Keratinocyte (primary cell): ENCODE measurements around the gene IL27RA. TPM values are rescaled to one million over a fixed set of nuclear protein-coding genes. Genes with fewer than 3 reads are reported as not detected.
"Not testable (repeated sequence)": the region's sequence is repeated elsewhere in the genome, so short reads cannot be mapped to it uniquely, and the experiment has no call there.

ENCODE experiments used
- DNase-seq: peaks from one replicate; pipeline ENCODE4 v3.0.0-alpha.2; 2011; ENCODE audit warnings: low read depth, missing footprints, low spot score
- FAIRE-seq: peaks from 2 replicates; lab custom pipeline; 2011; peaks lifted over from hg19 to GRCh38; lab: Jason Lieb, UNC
- H2AFZ ChIP-seq: 2 replicates; pipeline ENCODE4 v1.6.0; 2012; ENCODE audit warnings: low read length, control low read depth, inconsistent platforms; ENCODE audit not compliant: control insufficient read depth
- H3K27ac ChIP-seq: 2 replicates; pipeline ENCODE4 v1.5.1; 2011; ENCODE audit warnings: low read length; ENCODE audit not compliant: control insufficient read depth, insufficient read depth
- H3K27me3 ChIP-seq: 3 replicates; pipeline ENCODE4 v1.6.0; 2011; ENCODE audit warnings: low read length; ENCODE audit not compliant: control insufficient read depth, insufficient read depth; ENCODE audit errors: extremely low read depth
- H3K36me3 ChIP-seq, 2 experiments: 2 replicates in 1 of 2; 3 replicates in 1 of 2; pipeline ENCODE4 v1.5.1; 2011; ENCODE audit warnings: low read length in 2 of 2, mild to moderate bottlenecking in 1 of 2; ENCODE audit not compliant: control insufficient read depth in 2 of 2, insufficient read depth in 2 of 2; ENCODE audit errors: extremely low read depth in 1 of 2
- H3K4me1 ChIP-seq: 3 replicates; pipeline ENCODE4 v1.5.1; 2011; ENCODE audit warnings: low read length; ENCODE audit not compliant: control insufficient read depth, insufficient read depth; ENCODE audit errors: extremely low read depth
- H3K4me2 ChIP-seq: 3 replicates; pipeline ENCODE4 v1.6.0; 2011; ENCODE audit warnings: low read depth, low read length; ENCODE audit not compliant: control insufficient read depth, insufficient read depth; ENCODE audit errors: extremely low read depth
- H3K4me3 ChIP-seq, 3 experiments: fragments of 200-600 bp in 1 of 3; sonication (generic) in 1 of 3; 2 replicates in 2 of 3; 3 replicates in 1 of 3; pipeline ENCODE4 v1.5.1; 2011 to 2016; ENCODE audit warnings: low read length in 3 of 3, mild to moderate bottlenecking in 3 of 3, control low read depth in 2 of 3, inconsistent platforms in 1 of 3, low read depth in 1 of 3, mixed read lengths in 1 of 3, mixed run types in 1 of 3, moderate library complexity in 1 of 3; ENCODE audit not compliant: control insufficient read depth in 2 of 3, insufficient read depth in 2 of 3; ENCODE audit errors: extremely low read depth in 1 of 3
- H3K79me2 ChIP-seq: 2 replicates; pipeline ENCODE4 v1.6.0; 2012; ENCODE audit warnings: low read length; ENCODE audit not compliant: control insufficient read depth, insufficient read depth
- H3K9ac ChIP-seq: 3 replicates; pipeline ENCODE4 v1.6.0; 2011; ENCODE audit warnings: low read length; ENCODE audit not compliant: control insufficient read depth, insufficient read depth; ENCODE audit errors: extremely low read depth
- H3K9me1 ChIP-seq: 3 replicates; pipeline ENCODE4 v1.6.0; 2011; ENCODE audit warnings: low read length; ENCODE audit not compliant: control insufficient read depth, insufficient read depth; ENCODE audit errors: extremely low read depth
- H3K9me3 ChIP-seq: 2 replicates; pipeline ENCODE4 v1.5.1; 2012; ENCODE audit warnings: low read depth, low read length; ENCODE audit not compliant: control insufficient read depth
- H4K20me1 ChIP-seq: 3 replicates; pipeline ENCODE4 v1.6.0; 2011; ENCODE audit warnings: low read length; ENCODE audit not compliant: control insufficient read depth, insufficient read depth; ENCODE audit errors: extremely low read depth
- EZH2 ChIP-seq: IDR thresholded peaks from one replicate; pipeline ENCODE4 v1.6.1; 2012; ENCODE audit warnings: inconsistent platforms, mild to moderate bottlenecking, low read length, moderate library complexity
- dilution Hi-C: fragments of 300-500 bp; cut with MboI; formaldehyde crosslinking; loops from one replicate; pipeline ENCODE4 v1.7.0; 2020; ENCODE audit warnings: low sequenced_read_pairs; ENCODE audit not compliant: extremely low pct_ligation_motif_present
- polyA plus RNA-seq, 5 experiments: library from polyadenylated mRNA; depleted of rRNA in 3 of 5; stranded (reverse) in 3 of 5; stranded (forward) in 1 of 5; unstranded in 1 of 5; fragments of >200 nt; gene quantifications; 1 replicate in 1 of 5; 2 replicates in 3 of 5; 3 replicates in 1 of 5; pipeline versions ENCODE4 v1.2.1 to v1.2.3, GENCODE V29; 2011 to 2012; ENCODE audit warnings: missing spikeins in 2 of 5, low read depth in 1 of 5, low replicate concordance in 1 of 5
- TF ChIP-seq, protein P1 (sequence below), 3 experiments: IDR thresholded peaks in 1 of 3; conservative IDR thresholded peaks in 1 of 3; optimal IDR thresholded peaks in 1 of 3; 2 replicates in 2 of 3; 3 replicates in 1 of 3; pipeline versions ENCODE3 to v1.5.1; 2011; ENCODE audit warnings: low read length in 3 of 3, mild to moderate bottlenecking in 3 of 3, moderate library complexity in 2 of 3, control low read depth in 1 of 3, inconsistent platforms in 1 of 3; ENCODE audit not compliant: insufficient read depth in 2 of 3; ENCODE audit errors: extremely low read depth in 1 of 3

IL27RA gene
- polyA plus RNA-seq, 1 donor (not counting 4 experiments of a cell fraction or from before 2014, with no cell fraction given), result 2.2 TPM

DNA sequence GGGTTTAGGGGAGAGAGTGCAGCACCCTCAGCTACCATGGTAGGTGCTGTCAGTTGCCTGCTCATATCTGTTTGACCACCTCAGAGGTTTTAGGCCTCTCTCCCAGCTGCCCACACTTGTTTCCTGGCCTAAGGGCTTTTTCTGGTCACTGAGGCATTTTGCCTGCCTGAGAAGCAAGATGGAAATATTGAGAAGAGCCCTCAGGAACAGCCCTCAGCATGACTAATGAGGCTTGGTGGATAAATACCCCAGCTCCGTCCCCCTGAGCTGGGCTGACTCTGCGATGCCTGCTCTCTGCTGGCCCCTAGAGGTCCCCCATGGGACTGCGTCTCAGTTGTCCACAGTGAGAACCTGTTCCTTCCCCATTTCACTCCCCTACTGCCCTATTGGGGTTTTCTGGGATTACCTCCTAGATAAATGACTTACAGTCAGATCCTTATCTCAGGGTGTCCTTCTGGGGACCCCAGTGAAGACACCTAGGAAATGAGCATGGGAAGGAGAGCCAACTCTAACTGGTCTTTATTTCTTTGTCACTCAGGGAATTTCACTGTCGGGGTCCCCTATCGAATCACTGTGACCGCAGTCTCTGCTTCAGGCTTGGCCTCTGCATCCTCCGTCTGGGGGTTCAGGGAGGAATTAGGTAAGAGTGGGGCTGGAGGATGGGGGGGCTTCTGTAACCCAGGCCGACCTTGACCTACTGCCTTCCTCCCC lies 17.0 kb downstream of the IL27RA start:
- H3K36me3 ChIP-seq, result peaks cover 0 to 2% of the 10 kb centered on the region in 2 experiments
- FAIRE-seq, result no peak
- H3K9me3 ChIP-seq, result no peaks in the 10 kb centered on the region
- TF ChIP-seq, protein P1, sequence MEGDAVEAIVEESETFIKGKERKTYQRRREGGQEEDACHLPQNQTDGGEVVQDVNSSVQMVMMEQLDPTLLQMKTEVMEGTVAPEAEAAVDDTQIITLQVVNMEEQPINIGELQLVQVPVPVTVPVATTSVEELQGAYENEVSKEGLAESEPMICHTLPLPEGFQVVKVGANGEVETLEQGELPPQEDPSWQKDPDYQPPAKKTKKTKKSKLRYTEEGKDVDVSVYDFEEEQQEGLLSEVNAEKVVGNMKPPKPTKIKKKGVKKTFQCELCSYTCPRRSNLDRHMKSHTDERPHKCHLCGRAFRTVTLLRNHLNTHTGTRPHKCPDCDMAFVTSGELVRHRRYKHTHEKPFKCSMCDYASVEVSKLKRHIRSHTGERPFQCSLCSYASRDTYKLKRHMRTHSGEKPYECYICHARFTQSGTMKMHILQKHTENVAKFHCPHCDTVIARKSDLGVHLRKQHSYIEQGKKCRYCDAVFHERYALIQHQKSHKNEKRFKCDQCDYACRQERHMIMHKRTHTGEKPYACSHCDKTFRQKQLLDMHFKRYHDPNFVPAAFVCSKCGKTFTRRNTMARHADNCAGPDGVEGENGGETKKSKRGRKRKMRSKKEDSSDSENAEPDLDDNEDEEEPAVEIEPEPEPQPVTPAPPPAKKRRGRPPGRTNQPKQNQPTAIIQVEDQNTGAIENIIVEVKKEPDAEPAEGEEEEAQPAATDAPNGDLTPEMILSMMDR (optimal IDR thresholded peaks at IDR 0.05 in 1 of 3, IDR thresholded peaks at IDR 0.05 in 1 of 3, conservative IDR thresholded peaks at IDR 0.05 in 1 of 3; ENCODE audit: extremely low read depth in 1 of 3, insufficient read depth in 2 of 3, low read length in 3 of 3), result peak; percentile 79 to 94 (median 94)
- TF ChIP-seq EZH2, result no peak
- no peaks in the 10 kb centered on the region for H3K9me1 ChIP-seq
- no peaks in the 10 kb centered on the region for H3K27me3 ChIP-seq
- H4K20me1 ChIP-seq, result no peaks in the 10 kb centered on the region
- no peaks in the 10 kb centered on the region for H3K4me1 ChIP-seq
- H3K4me3 ChIP-seq, result no peak overlapping the region
- dilution Hi-C loops, result no loop called here
- no peak overlapping the region for H3K4me2 ChIP-seq
- no peak for DNase-seq
- H3K9ac ChIP-seq, result no peak overlapping the region
- H2AFZ ChIP-seq, result no peak overlapping the region
- H3K79me2 ChIP-seq, result no peaks in the 10 kb centered on the region
- no peak overlapping the region for H3K27ac ChIP-seq

DNA sequence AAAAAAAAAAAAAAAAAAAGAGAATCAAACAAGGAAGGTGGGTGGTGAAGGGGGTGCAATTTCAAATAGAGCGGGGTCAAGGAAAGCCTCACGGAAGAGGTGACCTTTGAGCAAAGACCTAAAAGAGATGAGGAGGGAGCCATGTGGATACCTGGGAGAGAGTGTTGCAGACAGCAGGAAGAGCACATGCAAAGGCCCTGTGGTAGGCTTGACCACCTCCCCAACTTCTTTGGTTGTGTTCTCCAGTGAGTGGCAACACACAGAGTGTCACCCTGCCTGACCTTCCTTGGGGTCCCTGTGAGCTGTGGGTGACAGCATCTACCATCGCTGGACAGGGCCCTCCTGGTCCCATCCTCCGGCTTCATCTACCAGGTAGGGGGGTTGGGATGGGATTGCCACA lies 18.9 kb downstream of the IL27RA start:
- Histone ChIP-seq H3K9me3 (no peaks in the 10 kb centered on the region), H3K27me3 (peaks cover 4% of the 10 kb centered on the region), H3K9me1 (no peaks in the 10 kb centered on the region), H3K27ac (no peak overlapping the region), H3K4me1 (no peaks in the 10 kb centered on the region), H3K79me2 (no peaks in the 10 kb centered on the region), H3K4me2 (no peak overlapping the region), H2AFZ (no peak overlapping the region), H4K20me1 (no peaks in the 10 kb centered on the region), H3K36me3 (peaks cover 0 to 2% of the 10 kb centered on the region in 2 experiments), H3K4me3 (no peak overlapping the region), H3K9ac (no peak overlapping the region)
- dilution Hi-C loops, result no loop called here
- no peak for TF ChIP-seq EZH2
- TF ChIP-seq, protein P1 (optimal IDR thresholded peaks at IDR 0.05 in 1 of 3, IDR thresholded peaks at IDR 0.05 in 1 of 3, conservative IDR thresholded peaks at IDR 0.05 in 1 of 3; ENCODE audit: extremely low read depth in 1 of 3, insufficient read depth in 2 of 3, low read length in 3 of 3), result no peak
- FAIRE-seq, result no peak
- DNase-seq, result no peak

DNA sequence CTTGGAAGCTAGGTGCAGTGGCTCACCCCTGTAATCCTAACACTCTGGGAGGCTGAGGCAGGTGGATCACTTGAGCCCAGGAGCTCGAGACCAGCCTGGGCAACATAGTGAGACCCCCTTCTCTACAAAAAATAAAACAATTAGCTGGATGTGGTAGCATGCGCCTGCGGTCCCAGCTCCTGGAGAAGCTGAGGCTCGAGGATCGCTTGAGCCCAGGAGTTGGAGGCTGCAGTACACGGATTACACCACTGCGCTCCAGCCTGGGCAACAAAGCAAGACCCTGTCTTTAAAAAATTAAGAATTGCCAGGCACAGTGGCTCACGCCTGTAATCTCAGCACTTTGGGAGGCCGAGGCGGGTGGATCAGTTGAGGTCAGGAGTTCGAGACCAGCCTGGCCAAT lies 19.4 kb downstream of the IL27RA start:
- H3K9me3 ChIP-seq, H4K20me1 ChIP-seq, H3K9me1 ChIP-seq, H3K4me1 ChIP-seq, H2AFZ ChIP-seq, H3K4me3 ChIP-seq, H3K36me3 ChIP-seq, H3K9ac ChIP-seq, H3K79me2 ChIP-seq, FAIRE-seq, H3K27ac ChIP-seq, dilution Hi-C loops, H3K27me3 ChIP-seq, H3K4me2 ChIP-seq, DNase-seq: not testable (repeated sequence)
